ENCODE results near the gene SCIMP. TPM values are rescaled to one million over a fixed set of nuclear protein-coding genes. Genes with fewer than 3 reads are reported as not detected.

Gene SCIMP
- total and polyA plus RNA-seq, 2 of the 13 experiments (the other 11 are each of a cell fraction or from before 2014, with no cell fraction given), result not detected

GRCh38 chr17:5226940-5227878 is 7.5 kb downstream of the SCIMP start (continued):
- TF ChIP-seq, protein P1, sequence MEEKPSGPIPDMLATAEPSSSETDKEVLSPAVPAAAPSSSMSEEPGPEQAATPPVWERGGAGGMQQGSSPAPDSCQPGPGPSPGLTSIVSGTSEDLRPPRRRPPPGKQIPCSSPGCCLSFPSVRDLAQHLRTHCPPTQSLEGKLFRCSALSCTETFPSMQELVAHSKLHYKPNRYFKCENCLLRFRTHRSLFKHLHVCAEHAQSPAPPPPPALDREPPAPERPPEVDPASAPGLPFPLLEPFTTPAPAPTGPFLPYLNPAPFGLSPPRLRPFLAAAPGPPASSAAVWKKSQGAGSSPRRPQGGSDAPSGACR (CRISPR knock-in tag; IDR thresholded peaks at IDR 0.05), result no peak
- no peak for TF ChIP-seq REPIN1 (CRISPR knock-in tag; IDR thresholded peaks at IDR 0.05; ENCODE audit: borderline replicate concordance, low read depth)
- TF ChIP-seq ZSCAN29 (CRISPR knock-in tag; conservative IDR thresholded peaks at IDR 0.05), result no peak
- no peak for TF ChIP-seq ZNF616 (CRISPR knock-in tag; IDR thresholded peaks at IDR 0.05; ENCODE audit: low read depth)
- TF ChIP-seq TMF1 (CRISPR knock-in tag; IDR thresholded peaks at IDR 0.05; ENCODE audit: low read depth), result no peak
- no peak for TF ChIP-seq NFRKB (IDR thresholded peaks at IDR 0.05)

- peaks cover 10% of the 10 kb centered on the region for H3K4me1 ChIP-seq (ENCODE audit: insufficient read depth, low read length)
- no peak overlapping the region for H3K4me2 ChIP-seq (ENCODE audit: low read depth, low read length)
- no peak for FAIRE-seq
- H3K79me2 ChIP-seq (ENCODE audit: insufficient read depth, low read length), result no peaks in the 10 kb centered on the region
- ATAC-seq, result no peak
- H3K9me3 ChIP-seq (ENCODE audit: low read length), result no peaks in the 10 kb centered on the region
- ChIA-PET CTCF (ENCODE audit: low intra/inter-chr PET ratio, low total read pairs) (interaction anchor here (0.8 kb wide), 1 partner anchor 12 kb away, joined by 3 read pairs; no protein-coding TSS in a partner anchor), POLR2A (no interaction called here)
- intact Hi-C loops (cut with micrococcal nuclease; ENCODE audit: unreplicated experiment) (no loop called here), in situ Hi-C loops (cut with HindIII; ENCODE audit: extremely low pct_ligation_motif_present, low pct_unique_long_range_greater_than_20kb) (no loop called here)
- no peaks in the 10 kb centered on the region for H3K36me3 ChIP-seq (replicated peaks in 1 of 2; ENCODE audit: control insufficient read depth in 1 of 2, insufficient read depth in 2 of 2, low read length in 2 of 2)
- H4K20me1 ChIP-seq (ENCODE audit: insufficient read depth, low read length), result peaks cover 4% of the 10 kb centered on the region; the same call in 1 of the 2 replicates
- DNase-seq (ENCODE audit: low spot score), result no peak
- H3K9ac ChIP-seq (ENCODE audit: insufficient read depth, low read depth, low read length), result no peak overlapping the region
- H3K27ac ChIP-seq (ENCODE audit: extremely low read length, insufficient read depth, low read length), result no peak overlapping the region
- no TSS peak for BruUV-seq (replicated peaks)
- H3K4me3 ChIP-seq (replicated peaks in 1 of 3; ENCODE audit: insufficient read depth in 1 of 3, low read depth in 2 of 3, low read length in 3 of 3), result no peak overlapping the region
- 85% methylated on average over 17 of the region's 17 CpGs for WGBS (ENCODE audit: low lambda C conversion rate)
- peaks cover 5 to 30% of the 10 kb centered on the region in 2 experiments; a peak in 4 of 5 replicates for H3K27me3 ChIP-seq (ENCODE audit: control insufficient read depth in 1 of 2, insufficient read depth in 2 of 2, low read length in 2 of 2)
- H2AFZ ChIP-seq (ENCODE audit: low read length), result no peak overlapping the region
- TF ChIP-seq ZNF383 (CRISPR knock-in tag; IDR thresholded peaks at IDR 0.05; ENCODE audit: borderline replicate concordance), result no peak
- no peak for TF ChIP-seq ZNF780A (CRISPR knock-in tag; IDR thresholded peaks at IDR 0.05)
- TF ChIP-seq KAT7 (CRISPR knock-in tag; IDR thresholded peaks at IDR 0.05; ENCODE audit: borderline replicate concordance), result no peak
- no peak for TF ChIP-seq MYNN (CRISPR knock-in tag; IDR thresholded peaks at IDR 0.05; ENCODE audit: low read depth)
- no peak for TF ChIP-seq FOXO1 (CRISPR knock-in tag; IDR thresholded peaks at IDR 0.05)
- no peak for TF ChIP-seq MED8 (CRISPR knock-in tag; IDR thresholded peaks at IDR 0.05; ENCODE audit: insufficient replicate concordance)
- TF ChIP-seq TARDBP (CRISPR knock-in tag; IDR thresholded peaks at IDR 0.05), result no peak
- no peak for TF ChIP-seq HNRNPH1 (optimal IDR thresholded peaks at IDR 0.05; ENCODE audit: low read depth, low read length)
- no peak for TF ChIP-seq ZNF770 (CRISPR knock-in tag; IDR thresholded peaks at IDR 0.05)
- no peak for TF ChIP-seq POLR2G (IDR thresholded peaks at IDR 0.05; ENCODE audit: low read depth, low read length)
- no peak for TF ChIP-seq NR2F6 (IDR thresholded peaks at IDR 0.05)
- TF ChIP-seq NR2F6 (CRISPR knock-in tag; IDR thresholded peaks at IDR 0.05), result no peak
- TF ChIP-seq ATM (IDR thresholded peaks at IDR 0.05; ENCODE audit: borderline replicate concordance), result no peak
- no peak for TF ChIP-seq MTF1 (CRISPR knock-in tag; IDR thresholded peaks at IDR 0.05)
- no peak for TF ChIP-seq ZSCAN12 (CRISPR knock-in tag; IDR thresholded peaks at IDR 0.05)
These were observed 8.8 kb downstream of the SCIMP start for GRCh38 chr17:5225668-5226457.
